GM12865 (cell line): ENCODE measurements around the gene MAPKAPK3.

Source experiments
- DNase-seq: peaks from one replicate; pipeline ENCODE4 v3.0.0; 2010; ENCODE audit warnings: low read depth
- H3K4me3 ChIP-seq: 2 replicates; pipeline ENCODE4 v1.5.1; 2011; ENCODE audit warnings: mild to moderate bottlenecking, low read depth, low read length, control low read depth
- TF ChIP-seq, protein P1 (sequence below): IDR thresholded peaks from 2 replicates; pipeline ENCODE4 v1.5.1; 2011; ENCODE audit warnings: low read length, control low read depth, low read depth, inconsistent platforms; ENCODE audit not compliant: insufficient read depth; ENCODE audit errors: missing control alignments

Gene MAPKAPK3

DNA sequence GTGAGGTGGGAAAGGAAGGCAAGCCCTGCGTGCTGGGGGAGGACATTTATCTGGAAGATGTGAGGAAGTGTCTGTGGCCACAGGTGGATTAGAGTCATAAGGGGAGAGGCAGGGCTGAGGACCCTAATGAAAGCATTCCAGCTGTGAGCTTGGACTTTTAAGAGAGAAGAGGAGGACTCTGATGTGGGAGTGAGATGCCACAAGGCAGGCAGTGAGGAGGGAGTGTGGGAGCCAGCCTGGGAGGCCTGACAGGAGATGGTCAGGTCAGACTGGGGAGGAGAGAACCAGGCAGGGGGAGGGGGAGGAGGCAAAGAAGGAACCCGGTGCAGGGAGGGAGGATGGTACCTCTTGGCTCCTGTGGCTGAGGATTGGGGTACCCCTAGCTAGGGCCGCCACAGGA is 21.0 kb downstream of the MAPKAPK3 start:
- H3K4me3 ChIP-seq: no peak overlapping the region
- TF ChIP-seq, protein P1, sequence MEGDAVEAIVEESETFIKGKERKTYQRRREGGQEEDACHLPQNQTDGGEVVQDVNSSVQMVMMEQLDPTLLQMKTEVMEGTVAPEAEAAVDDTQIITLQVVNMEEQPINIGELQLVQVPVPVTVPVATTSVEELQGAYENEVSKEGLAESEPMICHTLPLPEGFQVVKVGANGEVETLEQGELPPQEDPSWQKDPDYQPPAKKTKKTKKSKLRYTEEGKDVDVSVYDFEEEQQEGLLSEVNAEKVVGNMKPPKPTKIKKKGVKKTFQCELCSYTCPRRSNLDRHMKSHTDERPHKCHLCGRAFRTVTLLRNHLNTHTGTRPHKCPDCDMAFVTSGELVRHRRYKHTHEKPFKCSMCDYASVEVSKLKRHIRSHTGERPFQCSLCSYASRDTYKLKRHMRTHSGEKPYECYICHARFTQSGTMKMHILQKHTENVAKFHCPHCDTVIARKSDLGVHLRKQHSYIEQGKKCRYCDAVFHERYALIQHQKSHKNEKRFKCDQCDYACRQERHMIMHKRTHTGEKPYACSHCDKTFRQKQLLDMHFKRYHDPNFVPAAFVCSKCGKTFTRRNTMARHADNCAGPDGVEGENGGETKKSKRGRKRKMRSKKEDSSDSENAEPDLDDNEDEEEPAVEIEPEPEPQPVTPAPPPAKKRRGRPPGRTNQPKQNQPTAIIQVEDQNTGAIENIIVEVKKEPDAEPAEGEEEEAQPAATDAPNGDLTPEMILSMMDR: no peak
- no peak for DNase-seq

DNA sequence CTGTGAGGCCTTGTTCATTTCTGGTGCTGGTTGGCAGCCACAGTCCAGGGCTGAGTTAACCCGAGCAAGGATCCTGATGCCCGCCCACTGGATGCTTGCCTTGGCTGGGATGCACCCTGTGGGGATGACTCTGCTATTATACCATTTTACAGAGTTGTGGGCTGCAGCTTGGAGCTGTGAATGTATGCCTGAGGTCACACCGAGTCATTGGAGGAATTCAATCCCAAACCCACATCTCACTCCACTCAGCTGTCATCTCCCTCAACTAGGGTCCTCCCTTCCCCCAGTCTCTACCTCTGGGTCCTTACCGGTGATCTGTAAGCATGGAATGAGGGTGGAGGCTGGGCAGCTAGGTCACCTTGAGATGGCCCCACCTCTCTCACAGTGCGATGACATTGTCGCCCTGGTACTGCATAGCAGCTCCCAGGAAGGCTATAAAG is 22.1 kb downstream of the MAPKAPK3 start:
- H3K4me3 ChIP-seq: no peak overlapping the region
- no peak for DNase-seq
- TF ChIP-seq, protein P1: no peak

DNA sequence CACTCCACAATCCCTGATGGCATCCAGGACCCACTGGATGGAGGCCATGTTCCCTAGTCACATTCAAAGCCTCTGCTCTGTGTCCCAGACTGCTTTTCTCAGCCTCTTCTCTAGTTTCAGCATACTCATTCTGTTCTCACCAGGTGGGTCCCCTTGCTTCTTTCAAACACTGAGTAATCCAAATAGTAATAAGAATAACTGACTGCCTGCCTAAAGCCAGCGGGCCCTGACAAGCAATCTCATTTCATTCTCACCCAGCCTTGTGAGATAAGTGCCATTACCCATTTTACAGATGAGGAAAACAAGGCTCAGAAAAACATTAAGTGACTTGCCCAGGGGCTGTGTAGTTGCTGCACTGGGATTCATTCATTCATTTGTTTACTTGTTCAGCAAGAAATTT is 25.4 kb downstream of the MAPKAPK3 start:
- H3K4me3 ChIP-seq: no peak overlapping the region
- TF ChIP-seq, protein P1: no peak
- DNase-seq: no peak

DNA sequence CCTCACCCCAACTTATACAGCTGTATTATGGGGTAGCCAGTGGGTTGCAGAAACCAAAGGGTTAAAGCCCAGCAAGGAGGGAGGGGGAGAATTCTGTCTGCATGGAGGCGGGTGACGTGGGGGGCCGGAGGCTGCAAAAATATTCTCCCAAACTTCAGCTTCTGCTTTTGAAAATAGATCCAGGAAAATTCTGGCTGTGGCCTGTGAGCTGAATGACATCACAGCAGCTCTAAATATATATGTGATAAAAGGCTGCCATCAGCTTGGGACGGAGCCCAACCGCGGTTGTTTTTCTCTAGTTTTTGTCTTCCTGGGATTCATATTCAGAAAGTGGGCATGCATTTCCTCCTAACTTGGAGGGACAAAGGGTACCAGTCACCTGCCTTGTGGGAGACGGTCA is 27.6 kb downstream of the MAPKAPK3 start:
- TF ChIP-seq, protein P1: no peak
- no peak for DNase-seq
- H3K4me3 ChIP-seq: no peak overlapping the region

DNA sequence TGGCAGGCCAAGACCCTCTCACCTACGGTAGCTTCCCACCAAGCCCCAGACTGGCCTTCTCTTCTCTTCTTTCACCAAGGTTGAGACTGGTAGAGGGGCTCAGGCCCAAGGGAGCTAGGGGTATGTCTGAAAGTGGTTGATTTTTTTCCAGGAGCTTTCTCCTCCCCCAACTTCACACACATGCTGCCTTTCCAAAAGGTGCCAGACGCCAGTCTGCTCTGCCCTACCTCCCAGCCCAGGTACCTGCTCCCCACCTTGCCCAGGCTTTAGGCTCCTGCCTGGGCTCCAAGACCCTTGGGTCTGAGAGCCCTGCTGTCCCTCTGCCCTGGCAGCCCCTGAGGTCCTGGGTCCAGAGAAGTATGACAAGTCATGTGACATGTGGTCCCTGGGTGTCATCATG is 28.4 kb downstream of the MAPKAPK3 start:
- DNase-seq: no peak
- TF ChIP-seq, protein P1: no peak
- no peak overlapping the region for H3K4me3 ChIP-seq

DNA sequence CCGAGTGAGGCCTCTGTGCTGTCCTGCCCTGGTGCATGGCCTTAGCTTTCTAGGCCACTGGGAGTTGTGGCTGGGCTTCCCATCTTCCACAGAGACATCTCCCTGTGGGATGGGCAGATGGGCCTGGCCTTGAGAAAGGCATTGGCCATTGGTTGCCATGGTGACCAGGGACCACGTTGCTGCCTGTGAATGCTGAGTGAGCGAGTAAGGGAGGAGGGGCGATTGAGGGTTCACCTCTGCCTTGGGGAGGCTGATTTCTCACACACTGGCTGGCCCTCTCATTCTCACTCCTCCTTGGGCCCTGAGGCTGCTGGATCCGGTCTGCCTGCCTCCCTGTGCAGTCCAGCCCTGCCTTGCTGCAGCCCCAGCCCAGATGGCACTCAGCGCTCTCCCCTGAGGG is 31.4 kb downstream of the MAPKAPK3 start:
- TF ChIP-seq, protein P1: no peak
- no peak overlapping the region for H3K4me3 ChIP-seq
- DNase-seq: no peak

DNA sequence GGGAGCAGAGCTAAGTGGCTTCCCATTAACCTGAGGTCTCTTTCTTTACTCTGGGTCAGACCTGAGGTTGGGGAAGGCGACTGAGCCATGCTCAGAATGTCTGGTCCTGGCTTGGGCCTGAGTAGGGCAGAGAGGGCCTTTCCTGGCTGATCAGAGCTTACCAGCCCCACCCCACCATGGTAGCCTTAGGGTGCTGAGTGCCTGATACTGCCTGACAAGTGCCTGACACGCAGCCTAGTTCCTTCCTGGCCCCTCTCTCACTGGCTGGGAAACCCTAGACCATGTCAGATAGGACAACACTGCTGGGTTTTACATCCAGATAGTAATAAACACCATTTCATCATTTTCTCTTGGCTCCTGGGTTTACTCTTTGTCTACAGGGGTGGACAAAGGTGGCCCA is 32.0 kb downstream of the MAPKAPK3 start:
- TF ChIP-seq, protein P1: no peak
- DNase-seq: no peak
- H3K4me3 ChIP-seq: no peak overlapping the region
